ENCODE data around the gene FBP1.
"Not testable (repeated sequence)": the region's sequence is repeated elsewhere in the genome, so short reads cannot be mapped to it uniquely, and the experiment has no call there.

Gene FBP1

GRCh38 chr9:94606646-94607422 is 32.5 kb downstream of the FBP1 start:
- no peaks in the 10 kb centered on the region for H3K27me3 ChIP-seq (ENCODE audit: control insufficient read depth in 5 of 5, insufficient read depth in 4 of 5, low read length in 5 of 5)
- no peak overlapping the region for H3K27ac ChIP-seq (ENCODE audit: low read depth, low read length)
- H3K9me3 ChIP-seq (ENCODE audit: control insufficient read depth in 5 of 5, low read length in 5 of 5), result no peaks in the 10 kb centered on the region
- no peak overlapping the region for H3K9ac ChIP-seq (ENCODE audit: low read length in 5 of 5)
- no peak overlapping the region for H3K4me3 ChIP-seq (ENCODE audit: low read depth in 1 of 5, low read length in 5 of 5)
- peaks cover 0 to 4% (median 0%) of the 10 kb centered on the region in 5 donors for H3K36me3 ChIP-seq (ENCODE audit: control insufficient read depth in 5 of 5, insufficient read depth in 5 of 5, low read length in 5 of 5)
- H3K4me1 ChIP-seq (ENCODE audit: control insufficient read depth in 5 of 5, insufficient read depth in 5 of 5, low read length in 5 of 5), result peaks cover 2 to 14% (median 11%) of the 10 kb centered on the region in 5 donors

GRCh38 chr9:94603259-94604160 is 35.8 kb downstream of the FBP1 start:
- H3K9me3 ChIP-seq (ENCODE audit: control insufficient read depth in 5 of 5, low read length in 5 of 5), result no peaks in the 10 kb centered on the region
- peak overlapping the region in 2 of 5 donors; percentile 3 to 6 for H3K4me3 ChIP-seq (ENCODE audit: low read depth in 1 of 5, low read length in 5 of 5)
- peaks cover 2 to 12% (median 8%) of the 10 kb centered on the region in 5 donors for H3K4me1 ChIP-seq (ENCODE audit: control insufficient read depth in 5 of 5, insufficient read depth in 5 of 5, low read length in 5 of 5)
- no peak overlapping the region for H3K9ac ChIP-seq (ENCODE audit: low read length in 5 of 5)
- peaks cover 0 to 4% (median 0%) of the 10 kb centered on the region in 5 donors for H3K36me3 ChIP-seq (ENCODE audit: control insufficient read depth in 5 of 5, insufficient read depth in 5 of 5, low read length in 5 of 5)
- H3K27me3 ChIP-seq (ENCODE audit: control insufficient read depth in 5 of 5, insufficient read depth in 4 of 5, low read length in 5 of 5), result no peaks in the 10 kb centered on the region
- no peak overlapping the region for H3K27ac ChIP-seq (ENCODE audit: low read depth, low read length)

GRCh38 chr9:94602666-94603065 is 36.7 kb downstream of the FBP1 start:
- Histone ChIP-seq H3K4me3 (ENCODE audit: low read depth in 1 of 5, low read length in 5 of 5) (no peak overlapping the region), H3K27me3 (ENCODE audit: control insufficient read depth in 5 of 5, insufficient read depth in 4 of 5, low read length in 5 of 5) (no peaks in the 10 kb centered on the region), H3K9me3 (ENCODE audit: control insufficient read depth in 5 of 5, low read length in 5 of 5) (no peaks in the 10 kb centered on the region), H3K27ac (ENCODE audit: low read depth, low read length) (no peak overlapping the region), H3K36me3 (ENCODE audit: control insufficient read depth in 5 of 5, insufficient read depth in 5 of 5, low read length in 5 of 5) (peaks cover 0 to 4% (median 0%) of the 10 kb centered on the region in 5 donors), H3K9ac (ENCODE audit: low read length in 5 of 5) (no peak overlapping the region), H3K4me1 (ENCODE audit: control insufficient read depth in 5 of 5, insufficient read depth in 5 of 5, low read length in 5 of 5) (peaks cover 2 to 11% (median 6%) of the 10 kb centered on the region in 5 donors)

- H3K4me1 ChIP-seq (ENCODE audit: control insufficient read depth in 5 of 5, insufficient read depth in 5 of 5, low read length in 5 of 5), result peaks cover 2 to 11% (median 6%) of the 10 kb centered on the region in 5 donors
- H3K9ac ChIP-seq (ENCODE audit: low read length in 5 of 5), result no peak overlapping the region
- no peaks in the 10 kb centered on the region for H3K27me3 ChIP-seq (ENCODE audit: control insufficient read depth in 5 of 5, insufficient read depth in 4 of 5, low read length in 5 of 5)
- H3K9me3 ChIP-seq (ENCODE audit: control insufficient read depth in 5 of 5, low read length in 5 of 5), result no peaks in the 10 kb centered on the region
- peaks cover 0 to 4% (median 0%) of the 10 kb centered on the region in 5 donors for H3K36me3 ChIP-seq (ENCODE audit: control insufficient read depth in 5 of 5, insufficient read depth in 5 of 5, low read length in 5 of 5)
- no peak overlapping the region for H3K4me3 ChIP-seq (ENCODE audit: low read depth in 1 of 5, low read length in 5 of 5)
- H3K27ac ChIP-seq (ENCODE audit: low read depth, low read length), result no peak overlapping the region
These were observed 38.6 kb downstream of the FBP1 start for GRCh38 chr9:94600715-94601114.

GRCh38 chr9:94600258-94600657 is 39.1 kb downstream of the FBP1 start:
- no peak overlapping the region for H3K27ac ChIP-seq (ENCODE audit: low read depth, low read length)
- H3K9me3 ChIP-seq (ENCODE audit: control insufficient read depth in 5 of 5, low read length in 5 of 5), result no peaks in the 10 kb centered on the region
- peaks cover 0 to 3% (median 0%) of the 10 kb centered on the region in 5 donors for H3K36me3 ChIP-seq (ENCODE audit: control insufficient read depth in 5 of 5, insufficient read depth in 5 of 5, low read length in 5 of 5)
- H3K27me3 ChIP-seq (ENCODE audit: control insufficient read depth in 5 of 5, insufficient read depth in 4 of 5, low read length in 5 of 5), result no peaks in the 10 kb centered on the region
- no peak overlapping the region for H3K9ac ChIP-seq (ENCODE audit: low read length in 5 of 5)
- H3K4me3 ChIP-seq (ENCODE audit: low read depth in 1 of 5, low read length in 5 of 5), result no peak overlapping the region
- H3K4me1 ChIP-seq (ENCODE audit: control insufficient read depth in 5 of 5, insufficient read depth in 5 of 5, low read length in 5 of 5), result peaks cover 2 to 11% (median 6%) of the 10 kb centered on the region in 5 donors

GRCh38 chr9:94599102-94599501 is 40.2 kb downstream of the FBP1 start:
- H3K4me3 ChIP-seq (ENCODE audit: low read depth in 1 of 5, low read length in 5 of 5), result no peak overlapping the region
- H3K27ac ChIP-seq (ENCODE audit: low read depth, low read length), result no peak overlapping the region
- no peaks in the 10 kb centered on the region for H3K27me3 ChIP-seq (ENCODE audit: control insufficient read depth in 5 of 5, insufficient read depth in 4 of 5, low read length in 5 of 5)
- no peaks in the 10 kb centered on the region for H3K36me3 ChIP-seq (ENCODE audit: control insufficient read depth in 5 of 5, insufficient read depth in 5 of 5, low read length in 5 of 5)
- H3K9ac ChIP-seq (ENCODE audit: low read length in 5 of 5), result no peak overlapping the region
- H3K4me1 ChIP-seq (ENCODE audit: control insufficient read depth in 5 of 5, insufficient read depth in 5 of 5, low read length in 5 of 5), result peaks cover 2 to 11% (median 6%) of the 10 kb centered on the region in 5 donors
- H3K9me3 ChIP-seq (ENCODE audit: control insufficient read depth in 5 of 5, low read length in 5 of 5), result no peaks in the 10 kb centered on the region

- Histone ChIP-seq H3K27me3 (ENCODE audit: control insufficient read depth in 5 of 5, insufficient read depth in 4 of 5, low read length in 5 of 5) (peaks cover 0 to 2% (median 0%) of the 10 kb centered on the region in 5 donors), H3K9ac (ENCODE audit: low read length in 5 of 5) (no peak within 1 kb of the TSS), H3K4me1 (ENCODE audit: control insufficient read depth in 5 of 5, insufficient read depth in 5 of 5, low read length in 5 of 5) (peaks cover 0 to 8% (median 0%) of the 10 kb centered on the region in 5 donors), H3K4me3 (ENCODE audit: low read depth in 1 of 5, low read length in 5 of 5) (no peak within 1 kb of the TSS), H3K27ac (ENCODE audit: low read depth, low read length) (no peak within 1 kb of the TSS), H3K36me3 (ENCODE audit: control insufficient read depth in 5 of 5, insufficient read depth in 5 of 5, low read length in 5 of 5) (no peaks in the 10 kb centered on the region), H3K9me3 (ENCODE audit: control insufficient read depth in 5 of 5, low read length in 5 of 5) (no peaks in the 10 kb centered on the region)
These were observed 45.6 kb downstream of the FBP1 start, which contains the start of gene FBP2 for GRCh38 chr9:94593459-94594345. TSS of gene FBP2 (minus strand) at chr9:94593824. CDS start at chr9:94593726, 98 bp downstream.

- not testable (repeated sequence) for H3K36me3 ChIP-seq (ENCODE audit: control insufficient read depth in 5 of 5, insufficient read depth in 5 of 5, low read length in 5 of 5); H3K9me3 ChIP-seq (ENCODE audit: control insufficient read depth in 5 of 5, low read length in 5 of 5); H3K27me3 ChIP-seq (ENCODE audit: control insufficient read depth in 5 of 5, insufficient read depth in 4 of 5, low read length in 5 of 5); H3K9ac ChIP-seq (ENCODE audit: low read length in 5 of 5); H3K4me1 ChIP-seq (ENCODE audit: control insufficient read depth in 5 of 5, insufficient read depth in 5 of 5, low read length in 5 of 5); H3K4me3 ChIP-seq (ENCODE audit: low read depth in 1 of 5, low read length in 5 of 5); H3K27ac ChIP-seq (ENCODE audit: low read depth, low read length)
These were observed 46.6 kb downstream of the FBP1 start for GRCh38 chr9:94592683-94593082.

- no peaks in the 10 kb centered on the region for H3K36me3 ChIP-seq (ENCODE audit: control insufficient read depth in 5 of 5, insufficient read depth in 5 of 5, low read length in 5 of 5)
- H3K9ac ChIP-seq (ENCODE audit: low read length in 5 of 5), result no peak overlapping the region
- H3K9me3 ChIP-seq (ENCODE audit: control insufficient read depth in 5 of 5, low read length in 5 of 5), result no peaks in the 10 kb centered on the region
- H3K27ac ChIP-seq (ENCODE audit: low read depth, low read length), result no peak overlapping the region
- H3K4me1 ChIP-seq (ENCODE audit: control insufficient read depth in 5 of 5, insufficient read depth in 5 of 5, low read length in 5 of 5), result peaks cover 0 to 8% (median 0%) of the 10 kb centered on the region in 5 donors
- H3K4me3 ChIP-seq (ENCODE audit: low read depth in 1 of 5, low read length in 5 of 5), result no peak overlapping the region
- H3K27me3 ChIP-seq (ENCODE audit: control insufficient read depth in 5 of 5, insufficient read depth in 4 of 5, low read length in 5 of 5), result peaks cover 0 to 2% (median 0%) of the 10 kb centered on the region in 5 donors
These were observed 47.4 kb downstream of the FBP1 start for GRCh38 chr9:94591876-94592275.
